C4-2B (cell line): ENCODE results near the gene DNM3.
"Not testable (repeated sequence)": the region's sequence is repeated elsewhere in the genome, so short reads cannot be mapped to it uniquely, and the experiment has no call there.

Experiments used
- H3K27ac ChIP-seq: fragments of 450-650 bp; 2 replicates; pipeline ENCODE4 v1.5.1; 2017
- ZFX ChIP-seq: fragments of 450-650 bp; IDR thresholded peaks from 2 replicates; pipeline ENCODE4 v1.6.1; 2017
- TF ChIP-seq, protein P1 (sequence below): fragments of 450-650 bp; conservative IDR thresholded peaks from 2 replicates; pipeline ENCODE4 v1.5.1; 2017; ENCODE audit warnings: mild to moderate bottlenecking

DNM3 gene

DNA sequence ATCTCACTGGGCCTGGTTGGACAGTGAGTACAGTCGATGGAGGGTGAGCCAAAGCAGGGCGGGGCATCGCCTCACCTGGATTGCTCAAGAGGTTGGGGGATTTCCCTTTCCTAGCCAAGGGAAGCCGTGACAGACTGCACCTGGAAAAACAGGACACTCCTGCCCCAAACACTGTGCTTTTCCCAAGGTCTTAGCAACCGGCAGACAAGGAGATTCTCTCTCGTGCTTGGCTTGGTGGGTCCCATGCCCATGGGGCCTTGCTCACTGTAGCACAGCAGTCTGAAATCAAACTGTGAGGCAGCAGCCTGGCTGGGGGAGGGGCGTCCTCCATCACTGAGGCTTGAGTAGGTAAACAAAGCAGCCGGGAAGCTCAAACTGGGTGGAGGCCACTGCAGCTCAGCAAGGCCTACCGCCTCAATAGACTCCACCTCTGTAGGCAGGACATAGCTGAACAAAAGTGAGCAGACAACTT is 590.5 kb downstream of the DNM3 start:
- TF ChIP-seq, protein P1, sequence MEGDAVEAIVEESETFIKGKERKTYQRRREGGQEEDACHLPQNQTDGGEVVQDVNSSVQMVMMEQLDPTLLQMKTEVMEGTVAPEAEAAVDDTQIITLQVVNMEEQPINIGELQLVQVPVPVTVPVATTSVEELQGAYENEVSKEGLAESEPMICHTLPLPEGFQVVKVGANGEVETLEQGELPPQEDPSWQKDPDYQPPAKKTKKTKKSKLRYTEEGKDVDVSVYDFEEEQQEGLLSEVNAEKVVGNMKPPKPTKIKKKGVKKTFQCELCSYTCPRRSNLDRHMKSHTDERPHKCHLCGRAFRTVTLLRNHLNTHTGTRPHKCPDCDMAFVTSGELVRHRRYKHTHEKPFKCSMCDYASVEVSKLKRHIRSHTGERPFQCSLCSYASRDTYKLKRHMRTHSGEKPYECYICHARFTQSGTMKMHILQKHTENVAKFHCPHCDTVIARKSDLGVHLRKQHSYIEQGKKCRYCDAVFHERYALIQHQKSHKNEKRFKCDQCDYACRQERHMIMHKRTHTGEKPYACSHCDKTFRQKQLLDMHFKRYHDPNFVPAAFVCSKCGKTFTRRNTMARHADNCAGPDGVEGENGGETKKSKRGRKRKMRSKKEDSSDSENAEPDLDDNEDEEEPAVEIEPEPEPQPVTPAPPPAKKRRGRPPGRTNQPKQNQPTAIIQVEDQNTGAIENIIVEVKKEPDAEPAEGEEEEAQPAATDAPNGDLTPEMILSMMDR = no peak
- TF ChIP-seq ZFX = no peak
- peak overlapping the region; percentile 72 for H3K27ac ChIP-seq

DNA sequence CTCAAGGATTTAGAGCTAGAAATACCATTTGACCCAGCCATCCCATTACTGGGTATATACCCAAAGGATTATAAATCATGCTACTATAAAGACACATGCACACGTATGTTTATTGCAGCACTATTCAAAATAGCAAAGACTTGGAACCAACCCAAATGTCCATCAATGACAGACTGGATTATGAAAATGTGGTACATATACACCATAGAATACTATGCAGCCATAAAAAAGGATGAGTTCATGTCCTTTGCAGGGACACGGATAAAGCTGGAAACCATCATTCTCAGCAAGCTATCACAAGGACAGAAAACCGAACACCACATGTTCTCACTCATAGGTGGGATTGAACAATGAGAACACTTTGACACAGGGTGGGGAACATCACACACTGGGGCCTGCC is 595.9 kb downstream of the DNM3 start:
- H3K27ac ChIP-seq = not testable (repeated sequence)

DNA sequence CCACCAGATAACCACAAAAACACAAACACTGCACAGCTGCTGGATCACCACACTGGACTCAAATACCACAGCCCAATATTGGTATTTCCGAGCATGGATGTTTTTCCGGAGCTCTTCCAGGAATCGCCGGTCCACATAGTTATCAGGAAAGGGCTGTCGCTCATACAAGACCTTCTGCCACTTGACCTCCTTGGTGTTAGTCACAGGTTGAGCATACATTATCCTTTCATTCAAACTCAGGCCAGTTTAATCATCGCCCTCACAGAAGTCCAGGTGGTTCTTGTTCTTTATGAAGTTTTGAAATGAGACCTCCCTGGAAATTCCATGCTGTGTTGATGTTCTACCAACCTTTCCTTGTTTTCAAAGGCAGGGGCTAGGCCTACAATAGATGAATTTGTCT is 601.1 kb downstream of the DNM3 start:
- H3K27ac ChIP-seq = no peak overlapping the region
- TF ChIP-seq ZFX = no peak
- TF ChIP-seq, protein P1 = no peak

DNA sequence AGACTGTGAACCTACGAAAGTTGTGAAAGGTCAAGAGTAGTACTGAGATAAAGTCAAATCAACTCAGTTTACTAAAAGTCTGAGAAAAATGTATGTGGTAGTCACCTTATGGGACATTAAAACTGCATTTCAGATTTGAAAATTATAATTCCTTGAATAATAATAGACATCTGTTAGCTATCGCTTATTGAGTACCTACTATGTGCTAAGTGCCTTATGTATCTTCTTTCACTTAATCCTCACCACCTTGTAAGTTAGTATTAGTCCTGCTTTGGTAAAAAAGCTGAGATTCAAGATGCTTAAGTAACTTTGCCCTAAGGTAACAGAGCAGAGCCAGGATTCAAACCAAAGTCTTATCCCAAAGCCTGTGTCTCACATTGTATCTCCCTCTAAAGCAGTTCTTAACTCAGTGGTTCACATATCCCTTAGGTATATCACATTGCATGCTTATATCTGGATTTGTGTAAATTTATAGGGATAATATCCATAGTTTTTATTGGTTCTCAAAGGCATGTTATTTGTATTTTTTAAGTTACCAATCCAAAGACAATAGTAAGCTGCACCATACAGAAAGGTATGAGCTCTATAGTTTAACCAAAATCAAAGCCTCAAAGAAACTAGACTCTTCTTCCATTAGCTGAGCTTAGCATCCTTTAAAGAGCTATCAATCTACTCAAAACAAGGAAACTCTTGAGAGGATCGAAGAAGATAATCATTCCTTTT is 601.7 kb downstream of the DNM3 start:
- TF ChIP-seq ZFX = no peak
- TF ChIP-seq, protein P1 = no peak
- H3K27ac ChIP-seq = peak overlapping the region; percentile 79

DNA sequence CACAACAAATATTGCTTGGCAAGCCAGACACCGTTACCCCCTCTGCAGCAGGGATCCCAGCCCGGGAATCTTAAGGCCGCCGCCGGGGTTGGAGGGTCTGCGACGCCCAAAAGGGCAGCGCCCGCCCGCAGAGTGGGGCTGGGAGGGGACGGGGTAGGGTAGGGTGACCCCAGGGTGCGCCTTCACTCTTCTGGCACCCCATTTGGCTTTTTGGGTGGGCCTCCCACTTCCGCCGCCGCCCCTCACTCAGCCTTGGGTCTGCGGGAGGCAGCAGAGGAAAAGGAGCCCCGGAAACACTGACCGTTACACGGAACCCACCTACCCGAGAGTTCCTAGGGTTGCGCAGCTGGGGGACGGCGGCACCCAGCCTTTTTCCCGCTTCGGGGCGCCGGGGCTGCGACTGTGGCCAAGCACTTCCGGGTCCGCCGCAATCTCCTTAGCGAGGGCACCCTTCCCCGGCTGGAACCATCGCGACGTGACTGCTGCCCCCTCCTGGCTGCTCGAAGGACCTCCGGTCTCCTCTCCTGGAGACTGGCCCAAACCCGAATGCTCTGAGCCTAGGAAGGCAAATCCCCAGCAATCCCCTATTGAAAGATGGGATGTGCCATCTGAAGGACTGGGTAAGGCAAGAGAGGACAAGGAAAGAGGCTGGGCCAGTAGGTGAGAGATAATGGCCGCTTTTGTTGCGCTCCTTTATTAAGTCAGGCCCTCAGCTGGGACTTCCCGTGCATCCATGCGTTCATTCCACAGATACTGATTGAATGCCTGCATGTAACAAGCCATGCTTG is 602.6 kb downstream of the DNM3 start, which contains the start of gene PIGC:
TSS of gene PIGC (minus strand) at position 404 of the 788 bp plus-strand sequence. CDS start 1,447 bp downstream, outside the sequence.
- peak within 1 kb of the TSS; percentile 79 for H3K27ac ChIP-seq
- TF ChIP-seq, protein P1 = peak; percentile 94
- peak; percentile 49 for TF ChIP-seq ZFX

DNA sequence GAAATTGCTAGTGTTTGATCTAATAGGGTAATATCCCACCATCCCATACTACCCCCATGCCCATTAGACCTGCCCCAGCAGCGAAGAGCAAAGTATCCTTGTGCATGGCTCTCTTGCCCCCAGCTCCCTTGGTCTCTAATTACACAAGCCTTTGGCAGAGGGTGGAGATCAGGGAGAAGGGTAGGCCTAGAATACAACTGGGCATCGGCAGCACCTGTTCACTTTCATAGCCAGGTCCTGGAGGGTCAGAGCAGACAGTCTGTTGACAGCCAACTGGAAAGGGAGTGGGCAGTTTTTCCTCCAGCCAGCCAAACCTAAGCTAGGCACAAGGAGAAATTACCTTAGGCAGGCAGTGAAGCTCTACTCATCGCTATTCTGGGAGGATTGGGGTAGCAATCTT is 605.2 kb downstream of the DNM3 start:
- TF ChIP-seq ZFX = no peak
- TF ChIP-seq, protein P1 = no peak
- no peak overlapping the region for H3K27ac ChIP-seq

DNA sequence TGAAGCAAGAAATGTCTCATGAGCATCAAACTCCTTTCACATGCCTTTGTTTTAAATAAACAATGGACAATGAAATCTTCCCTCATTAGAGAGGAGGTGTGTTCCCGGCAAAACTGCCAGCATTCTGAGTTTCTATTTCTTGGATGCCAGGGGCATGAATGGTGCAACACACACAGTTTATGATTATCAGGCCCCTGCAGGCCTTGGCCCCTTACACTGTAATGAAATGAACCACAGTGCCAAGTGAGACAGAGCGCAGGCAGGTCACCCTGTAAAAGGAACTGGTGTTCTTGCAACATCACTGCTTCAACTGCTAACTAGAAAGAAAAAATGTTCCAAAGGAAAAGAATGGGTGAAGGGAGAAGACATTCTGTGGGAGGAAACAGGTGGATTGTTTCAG is 606.3 kb downstream of the DNM3 start:
- no peak overlapping the region for H3K27ac ChIP-seq
- TF ChIP-seq, protein P1 = no peak
- no peak for TF ChIP-seq ZFX
